Gastrocnemius medialis (tissue), 4 donors: ENCODE results near the gene SLC37A1.

Experiments
- POLR2A ChIP-seq, 2 donors: fragments of 450-650 bp; IDR thresholded peaks; one replicate each; pipeline ENCODE4 v1.6.1; 2017; ENCODE audit warnings: antibody characterized with exemption in 2 of 2, mild to moderate bottlenecking in 2 of 2, moderate library complexity in 2 of 2
- TF ChIP-seq, protein P1 (sequence below), 5 experiments: fragments of 450-650 bp in 3 of 5; fragments of 200-600 bp in 2 of 5; sonication (generic) in 2 of 5; IDR thresholded peaks in 4 of 5; conservative IDR thresholded peaks in 1 of 5; 1 replicate in 4 of 5; 2 replicates in 1 of 5; pipeline ENCODE4 v1.5.1; 2016 to 2019; ENCODE audit warnings: antibody characterized with exemption in 5 of 5, mild to moderate bottlenecking in 3 of 5, moderate library complexity in 3 of 5

- TF ChIP-seq, protein P1, sequence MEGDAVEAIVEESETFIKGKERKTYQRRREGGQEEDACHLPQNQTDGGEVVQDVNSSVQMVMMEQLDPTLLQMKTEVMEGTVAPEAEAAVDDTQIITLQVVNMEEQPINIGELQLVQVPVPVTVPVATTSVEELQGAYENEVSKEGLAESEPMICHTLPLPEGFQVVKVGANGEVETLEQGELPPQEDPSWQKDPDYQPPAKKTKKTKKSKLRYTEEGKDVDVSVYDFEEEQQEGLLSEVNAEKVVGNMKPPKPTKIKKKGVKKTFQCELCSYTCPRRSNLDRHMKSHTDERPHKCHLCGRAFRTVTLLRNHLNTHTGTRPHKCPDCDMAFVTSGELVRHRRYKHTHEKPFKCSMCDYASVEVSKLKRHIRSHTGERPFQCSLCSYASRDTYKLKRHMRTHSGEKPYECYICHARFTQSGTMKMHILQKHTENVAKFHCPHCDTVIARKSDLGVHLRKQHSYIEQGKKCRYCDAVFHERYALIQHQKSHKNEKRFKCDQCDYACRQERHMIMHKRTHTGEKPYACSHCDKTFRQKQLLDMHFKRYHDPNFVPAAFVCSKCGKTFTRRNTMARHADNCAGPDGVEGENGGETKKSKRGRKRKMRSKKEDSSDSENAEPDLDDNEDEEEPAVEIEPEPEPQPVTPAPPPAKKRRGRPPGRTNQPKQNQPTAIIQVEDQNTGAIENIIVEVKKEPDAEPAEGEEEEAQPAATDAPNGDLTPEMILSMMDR (IDR thresholded peaks at IDR 0.05 in 4 of 5, conservative IDR thresholded peaks at IDR 0.05 in 1 of 5): no peak
- TF ChIP-seq POLR2A (IDR thresholded peaks at IDR 0.05): no peak
Measured at GRCh38 chr21:42553435-42553834, 39.8 kb downstream of the SLC37A1 start.
